Measurements from ENCODE around the gene ZNF292. TPM values are rescaled to one million over a fixed set of nuclear protein-coding genes. Genes with fewer than 3 reads are reported as not detected.

ZNF292 gene
- total and polyA plus RNA-seq, 10 of the 15 experiments (the other 5 are each of a cell fraction or from before 2014, with no cell fraction given): 11.1 to 57.6 (median 30.6) TPM

GRCh38 chr6:87250019-87250418 lies 94.7 kb downstream of the ZNF292 start:
- H3K79me2 ChIP-seq (ENCODE audit: control insufficient read depth, insufficient read depth, low read length): no peaks in the 10 kb centered on the region; the same call in 1 of the 2 replicates
- no peak for FAIRE-seq
- CTCF ChIA-PET: interaction anchor here (0.6 kb wide), 1 partner anchor 170 kb away, joined by 3 read pairs; no protein-coding TSS in a partner anchor
- H3K9ac ChIP-seq (ENCODE audit: control insufficient read depth, insufficient read depth, low read length): no peak overlapping the region
- H2AFZ ChIP-seq (ENCODE audit: control insufficient read depth, low read depth, low read length): no peak overlapping the region
- no peak for ATAC-seq
- no peaks in the 10 kb centered on the region for H3K9me3 ChIP-seq (replicated peaks; ENCODE audit: control insufficient read depth, insufficient read depth, low read length)
- no peak overlapping the region for H3K4me2 ChIP-seq (ENCODE audit: control insufficient read depth, insufficient read depth)
- H3K36me3 ChIP-seq (ENCODE audit: control insufficient read depth in 2 of 2, insufficient read depth in 2 of 2, low read length in 1 of 2): peaks cover 6 to 14% of the 10 kb centered on the region in 2 experiments
- no peaks in the 10 kb centered on the region for H3K27me3 ChIP-seq (replicated peaks in 1 of 2; ENCODE audit: control insufficient read depth in 2 of 2, insufficient read depth in 2 of 2, low read length in 1 of 2)
- H3K4me3 ChIP-seq: no peak overlapping the region
- H4K20me1 ChIP-seq (ENCODE audit: control insufficient read depth, insufficient read depth): no peaks in the 10 kb centered on the region
- SMC1A ChIA-PET (ENCODE audit: uncharacterized antibody, unreplicated experiment): interaction anchor here (1.1 to 1.6 kb wide), 2 partner anchors 26 to 147 kb away, joined by 3 to 4 read pairs; no protein-coding TSS in a partner anchor
- no peak for DNase-seq (ENCODE audit: low read depth, low spot score)
- no peak overlapping the region for H3K27ac ChIP-seq (ENCODE audit: control insufficient read depth, insufficient read depth)
- intact Hi-C loops (cut with micrococcal nuclease; ENCODE audit: unreplicated experiment): no loop called here
- no TSS peak for BruUV-seq (replicated peaks)
- H3K4me1 ChIP-seq (ENCODE audit: control insufficient read depth, insufficient read depth, low read length): peaks cover 3% of the 10 kb centered on the region; the same call in 1 of the 2 replicates
- in situ Hi-C loops (cut with MboI): no loop called here
- RAD21 ChIA-PET (ENCODE audit: unreplicated experiment): interaction anchor here (1.9 kb wide), 1 partner anchor 110 kb away, joined by 7 read pairs; no protein-coding TSS in a partner anchor
- POLR2A ChIA-PET: no interaction called here
- TF ChIP-seq, protein P1, sequence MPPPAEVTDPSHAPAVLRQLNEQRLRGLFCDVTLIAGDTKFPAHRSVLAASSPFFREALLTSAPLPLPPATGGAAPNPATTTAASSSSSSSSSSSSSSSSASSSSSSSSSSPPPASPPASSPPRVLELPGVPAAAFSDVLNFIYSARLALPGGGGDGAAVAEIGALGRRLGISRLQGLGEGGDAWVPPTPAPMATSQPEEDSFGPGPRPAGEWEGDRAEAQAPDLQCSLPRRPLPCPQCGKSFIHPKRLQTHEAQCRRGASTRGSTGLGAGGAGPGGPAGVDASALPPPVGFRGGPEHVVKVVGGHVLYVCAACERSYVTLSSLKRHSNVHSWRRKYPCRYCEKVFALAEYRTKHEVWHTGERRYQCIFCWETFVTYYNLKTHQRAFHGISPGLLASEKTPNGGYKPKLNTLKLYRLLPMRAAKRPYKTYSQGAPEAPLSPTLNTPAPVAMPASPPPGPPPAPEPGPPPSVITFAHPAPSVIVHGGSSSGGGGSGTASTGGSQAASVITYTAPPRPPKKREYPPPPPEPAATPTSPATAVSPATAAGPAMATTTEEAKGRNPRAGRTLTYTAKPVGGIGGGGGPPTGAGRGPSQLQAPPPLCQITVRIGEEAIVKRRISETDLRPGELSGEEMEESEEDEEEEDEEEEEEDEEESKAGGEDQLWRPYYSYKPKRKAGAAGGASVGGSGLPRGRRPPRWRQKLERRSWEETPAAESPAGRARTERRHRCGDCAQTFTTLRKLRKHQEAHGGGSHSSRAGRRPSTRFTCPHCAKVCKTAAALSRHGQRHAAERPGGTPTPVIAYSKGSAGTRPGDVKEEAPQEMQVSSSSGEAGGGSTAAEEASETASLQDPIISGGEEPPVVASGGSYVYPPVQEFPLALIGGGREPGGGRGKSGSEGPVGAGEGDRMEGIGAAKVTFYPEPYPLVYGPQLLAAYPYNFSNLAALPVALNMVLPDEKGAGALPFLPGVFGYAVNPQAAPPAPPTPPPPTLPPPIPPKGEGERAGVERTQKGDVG (CRISPR knock-in tag; IDR thresholded peaks at IDR 0.05): no peak
- TF ChIP-seq KLF5 (IDR thresholded peaks at IDR 0.05; ENCODE audit: partially characterized antibody) (no peak), ATF2 (IDR thresholded peaks at IDR 0.05; ENCODE audit: low read length) (no peak), HCFC1 (IDR thresholded peaks at IDR 0.05; ENCODE audit: low read length) (no peak), NBN (IDR thresholded peaks at IDR 0.05) (no peak), NKRF (conservative IDR thresholded peaks at IDR 0.05) (no peak), ZNF687 (IDR thresholded peaks at IDR 0.05) (no peak), MAX (IDR thresholded peaks at IDR 0.05; ENCODE audit: low read depth, low read length) (no peak), MXI1 (IDR thresholded peaks at IDR 0.05; ENCODE audit: low read depth, low read length) (no peak)
- TF ChIP-seq, protein P2, sequence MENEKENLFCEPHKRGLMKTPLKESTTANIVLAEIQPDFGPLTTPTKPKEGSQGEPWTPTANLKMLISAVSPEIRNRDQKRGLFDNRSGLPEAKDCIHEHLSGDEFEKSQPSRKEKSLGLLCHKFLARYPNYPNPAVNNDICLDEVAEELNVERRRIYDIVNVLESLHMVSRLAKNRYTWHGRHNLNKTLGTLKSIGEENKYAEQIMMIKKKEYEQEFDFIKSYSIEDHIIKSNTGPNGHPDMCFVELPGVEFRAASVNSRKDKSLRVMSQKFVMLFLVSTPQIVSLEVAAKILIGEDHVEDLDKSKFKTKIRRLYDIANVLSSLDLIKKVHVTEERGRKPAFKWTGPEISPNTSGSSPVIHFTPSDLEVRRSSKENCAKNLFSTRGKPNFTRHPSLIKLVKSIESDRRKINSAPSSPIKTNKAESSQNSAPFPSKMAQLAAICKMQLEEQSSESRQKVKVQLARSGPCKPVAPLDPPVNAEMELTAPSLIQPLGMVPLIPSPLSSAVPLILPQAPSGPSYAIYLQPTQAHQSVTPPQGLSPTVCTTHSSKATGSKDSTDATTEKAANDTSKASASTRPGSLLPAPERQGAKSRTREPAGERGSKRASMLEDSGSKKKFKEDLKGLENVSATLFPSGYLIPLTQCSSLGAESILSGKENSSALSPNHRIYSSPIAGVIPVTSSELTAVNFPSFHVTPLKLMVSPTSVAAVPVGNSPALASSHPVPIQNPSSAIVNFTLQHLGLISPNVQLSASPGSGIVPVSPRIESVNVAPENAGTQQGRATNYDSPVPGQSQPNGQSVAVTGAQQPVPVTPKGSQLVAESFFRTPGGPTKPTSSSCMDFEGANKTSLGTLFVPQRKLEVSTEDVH (IDR thresholded peaks at IDR 0.05; ENCODE audit: low read depth, partially characterized antibody): no peak
